Stromal cell of bone marrow (primary cell): ENCODE data around the gene ATCAY.

Source experiments
- DNase-seq: peaks from one replicate; pipeline ENCODE4 v3.0.0-alpha.2; 2012; ENCODE audit warnings: low read depth

The ATCAY gene, protein sequence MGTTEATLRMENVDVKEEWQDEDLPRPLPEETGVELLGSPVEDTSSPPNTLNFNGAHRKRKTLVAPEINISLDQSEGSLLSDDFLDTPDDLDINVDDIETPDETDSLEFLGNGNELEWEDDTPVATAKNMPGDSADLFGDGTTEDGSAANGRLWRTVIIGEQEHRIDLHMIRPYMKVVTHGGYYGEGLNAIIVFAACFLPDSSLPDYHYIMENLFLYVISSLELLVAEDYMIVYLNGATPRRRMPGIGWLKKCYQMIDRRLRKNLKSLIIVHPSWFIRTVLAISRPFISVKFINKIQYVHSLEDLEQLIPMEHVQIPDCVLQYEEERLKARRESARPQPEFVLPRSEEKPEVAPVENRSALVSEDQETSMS

DNA sequence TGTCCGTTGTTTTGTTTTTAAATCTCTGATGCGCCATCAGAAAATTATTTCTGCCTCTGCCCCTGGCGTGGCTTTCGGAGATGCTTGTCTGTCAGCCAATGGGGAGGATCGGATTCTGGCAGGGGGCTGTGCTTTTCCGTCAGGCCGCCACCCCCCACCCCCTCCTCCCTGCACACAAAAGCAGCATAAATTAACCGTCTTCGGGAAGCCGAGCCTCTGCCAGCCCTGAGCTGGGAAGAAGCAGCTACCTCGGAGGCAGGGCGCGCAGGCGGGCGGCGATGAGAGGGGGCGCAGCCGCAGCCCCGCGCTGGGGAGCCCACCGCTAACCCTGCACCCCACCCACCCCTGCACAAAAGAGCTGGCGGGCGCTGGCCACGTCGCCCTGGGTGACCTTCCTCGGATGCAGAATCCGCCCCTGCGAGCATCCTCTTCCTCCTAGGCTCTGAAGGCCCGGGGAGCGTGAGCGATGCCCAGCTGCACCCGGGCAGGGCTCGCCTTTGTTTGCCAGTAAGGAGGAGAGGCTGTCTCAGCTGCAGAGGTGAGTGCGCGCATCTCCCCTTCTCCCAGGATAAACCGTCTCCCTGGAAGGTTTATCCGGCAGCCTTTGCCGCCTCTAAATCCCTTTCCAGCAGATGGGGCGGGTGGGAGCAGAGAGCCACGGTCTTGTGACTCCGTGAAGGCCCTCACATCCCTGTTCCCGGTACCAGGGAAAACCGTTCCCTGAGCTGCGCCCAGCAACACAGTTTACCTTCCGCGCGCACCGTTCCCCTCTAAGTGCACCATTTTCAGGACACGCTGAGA lies at the start of gene ATCAY:
Gene ATCAY, plus strand, starts transcription at position 215 of the 801 bp plus-strand sequence. CDS start 5,083 bp downstream, outside the sequence.
- DNase-seq = no peak

DNA sequence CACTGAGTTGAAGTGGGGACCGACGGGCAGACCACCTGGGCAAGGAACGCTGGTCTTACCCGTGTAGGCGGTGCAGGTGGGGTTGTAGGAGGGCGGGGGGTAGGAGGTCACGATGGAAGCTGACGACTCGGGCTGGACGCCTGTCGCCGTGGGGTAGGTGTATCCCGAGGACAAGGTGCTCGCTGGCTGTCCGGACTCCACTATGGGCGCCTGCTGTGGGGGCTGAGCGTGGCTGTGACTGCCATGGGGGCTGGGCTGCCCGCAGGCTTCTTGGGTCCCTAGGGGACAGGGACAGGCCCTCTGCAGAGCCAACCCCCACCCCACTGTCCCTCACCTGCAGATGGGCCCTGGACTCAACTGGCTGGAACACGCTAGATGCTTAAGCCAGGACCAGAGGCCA lies 48.9 kb upstream of the ATCAY start:
- DNase-seq = no peak

DNA sequence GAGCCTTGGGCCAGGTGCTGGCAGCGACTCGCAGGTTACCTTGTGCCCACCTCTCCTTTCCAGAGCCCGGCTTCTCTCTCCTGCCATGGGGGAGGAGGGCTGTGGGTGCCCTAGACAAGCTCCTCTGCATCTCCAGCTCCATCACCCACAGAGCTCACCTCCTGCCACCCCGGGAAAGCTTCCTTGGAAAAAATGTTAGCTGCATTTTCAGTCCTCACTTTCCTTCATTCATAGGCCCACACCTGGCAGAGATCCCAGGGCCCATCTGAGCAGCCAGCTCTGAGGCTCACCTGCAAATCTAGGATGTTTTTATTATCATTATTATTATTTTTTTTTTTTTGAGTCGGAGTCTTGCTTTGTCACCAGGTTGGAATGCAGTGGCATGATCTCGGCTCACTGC lies 48.5 kb upstream of the ATCAY start:
- no peak for DNase-seq

DNA sequence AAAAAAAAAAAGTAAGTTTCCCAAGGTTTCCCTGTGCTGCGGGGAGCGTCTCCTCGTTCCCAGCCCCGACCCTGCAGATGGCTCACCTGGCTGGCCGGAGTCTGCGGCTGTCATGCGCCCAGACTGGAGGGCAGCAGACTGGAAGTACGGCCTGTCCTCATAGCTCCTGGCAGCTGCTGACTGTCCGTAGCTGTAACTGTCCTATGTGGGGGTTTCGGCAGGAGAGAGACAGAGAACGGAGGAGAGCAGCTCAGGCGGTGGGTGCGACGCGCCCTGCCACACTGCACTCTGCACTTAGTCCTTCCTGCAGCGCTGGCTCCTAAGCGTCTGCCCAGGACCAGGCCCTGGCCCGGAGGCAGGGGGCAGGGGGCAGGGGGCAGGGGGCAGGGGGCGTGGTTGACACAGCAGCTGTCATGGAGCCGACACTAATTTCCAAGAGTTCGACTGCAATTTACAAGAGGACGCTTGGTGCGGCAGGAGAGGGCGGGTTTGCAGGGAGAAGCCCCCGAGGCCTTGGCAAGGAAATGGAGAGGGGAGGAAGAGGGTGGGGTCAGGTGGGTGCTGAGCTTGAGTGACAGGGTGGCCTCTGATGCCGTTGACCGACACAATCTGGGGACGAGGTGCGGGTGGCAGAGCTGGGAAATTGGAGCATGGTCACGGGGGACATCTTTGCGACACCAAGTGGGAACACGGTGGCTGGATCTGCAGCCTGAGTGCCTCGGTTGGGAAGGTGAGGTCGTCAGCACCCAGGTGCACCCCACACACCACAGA lies 46.7 kb upstream of the ATCAY start:
- DNase-seq = no peak

DNA sequence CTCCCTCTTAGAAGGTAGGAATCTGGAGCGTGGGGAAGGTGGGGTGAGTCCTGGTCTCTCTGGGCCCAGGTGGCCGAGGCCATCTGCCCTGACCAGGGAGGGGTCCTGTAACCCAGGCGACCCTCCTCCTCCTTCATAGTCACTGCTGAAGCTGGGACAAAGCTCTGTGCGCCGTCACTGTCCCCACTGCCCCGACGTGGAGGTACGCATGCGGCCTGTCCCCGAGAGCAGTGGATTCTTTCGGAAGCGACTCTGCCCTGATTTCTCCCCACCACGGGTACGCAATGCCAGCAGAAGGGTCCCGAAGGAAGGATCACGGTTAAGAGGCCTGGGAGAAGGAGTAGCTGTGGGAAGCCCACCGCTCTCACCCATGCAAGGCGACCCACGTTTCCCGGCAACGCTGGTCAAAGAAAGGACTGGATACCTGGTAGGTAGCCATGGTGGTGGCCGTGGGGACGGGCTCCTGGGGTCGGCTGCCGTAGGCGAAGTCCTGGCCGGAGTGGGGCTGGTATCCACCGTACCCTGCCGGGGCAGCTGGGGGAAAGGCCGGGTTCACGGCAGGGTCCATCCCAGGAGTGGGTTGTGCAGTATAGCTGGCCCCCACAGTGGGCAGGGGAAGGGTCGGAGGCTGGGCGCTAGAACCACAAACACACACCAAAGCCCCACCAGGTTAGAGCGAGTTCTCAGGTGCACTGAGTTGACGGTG lies 46.0 kb upstream of the ATCAY start:
- no peak for DNase-seq

DNA sequence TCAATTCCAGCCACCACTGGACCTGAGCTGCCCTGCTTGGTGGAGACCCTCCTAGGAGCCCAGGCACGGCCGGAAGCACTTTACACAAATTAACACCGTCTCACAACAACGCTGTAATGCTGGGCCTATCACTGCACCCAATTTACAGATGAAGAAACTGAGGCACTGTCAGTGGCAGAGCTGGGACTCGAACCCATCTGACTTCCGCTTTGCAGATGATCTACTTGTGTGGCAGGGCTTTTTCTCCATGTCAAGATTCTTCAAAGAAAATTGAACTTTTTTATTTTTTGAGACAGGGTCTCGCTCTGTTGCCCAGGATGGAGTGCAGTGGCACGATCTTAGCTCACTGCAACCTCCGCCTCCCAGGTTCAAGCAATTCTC lies 45.4 kb upstream of the ATCAY start:
- no peak for DNase-seq

DNA sequence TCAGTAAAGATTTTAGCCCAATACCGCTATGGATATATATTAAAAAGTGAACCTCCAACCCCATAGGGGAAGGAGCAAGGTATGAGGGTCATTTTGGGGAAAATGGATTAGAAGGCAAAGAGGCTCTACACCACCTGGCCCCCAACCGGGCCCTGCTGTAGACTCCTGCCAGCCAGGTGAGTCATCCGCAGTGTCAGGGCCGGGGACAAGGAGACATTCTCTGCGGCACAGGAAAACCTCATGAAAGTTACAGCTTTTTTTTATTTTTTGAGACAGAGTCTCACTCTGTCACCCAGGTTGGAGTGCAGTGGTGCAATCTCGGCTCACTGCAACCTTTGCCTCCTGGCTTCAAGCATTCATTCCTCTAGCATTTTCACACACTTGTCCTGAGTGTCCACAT lies 43.6 kb upstream of the ATCAY start:
- no peak for DNase-seq

DNA sequence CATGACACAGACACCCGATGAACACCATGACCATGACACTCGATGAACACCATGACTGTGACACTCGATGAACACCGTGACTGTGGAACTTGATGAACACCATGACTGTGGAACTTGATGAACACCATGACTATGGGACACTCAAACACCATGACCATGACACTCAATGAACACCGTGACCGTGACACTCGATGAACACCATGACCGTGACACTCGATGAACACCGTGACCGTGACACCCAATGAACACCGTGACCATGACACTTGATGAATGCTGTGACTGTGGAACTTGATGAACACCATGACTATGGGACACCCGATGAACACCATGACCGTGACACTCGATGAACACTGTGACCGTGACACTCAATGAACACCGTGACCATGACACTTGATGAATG lies 43.2 kb upstream of the ATCAY start:
- no peak for DNase-seq

DNA sequence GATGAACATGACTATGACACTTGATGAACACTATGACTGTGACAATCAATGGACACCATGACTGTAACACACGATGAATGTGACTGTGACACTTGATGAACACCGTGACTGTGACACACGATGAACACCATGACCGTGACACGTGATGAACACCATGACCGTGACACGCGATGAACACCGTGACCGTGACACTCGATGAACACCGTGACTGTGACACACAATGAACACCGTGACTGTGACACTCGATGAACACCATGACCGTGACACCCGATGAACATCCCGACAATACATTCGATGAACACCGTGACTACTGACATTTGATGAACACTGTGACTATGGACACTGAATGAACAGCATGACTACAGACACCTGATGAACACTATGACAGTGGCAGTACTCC lies 42.6 kb upstream of the ATCAY start:
- DNase-seq = no peak

DNA sequence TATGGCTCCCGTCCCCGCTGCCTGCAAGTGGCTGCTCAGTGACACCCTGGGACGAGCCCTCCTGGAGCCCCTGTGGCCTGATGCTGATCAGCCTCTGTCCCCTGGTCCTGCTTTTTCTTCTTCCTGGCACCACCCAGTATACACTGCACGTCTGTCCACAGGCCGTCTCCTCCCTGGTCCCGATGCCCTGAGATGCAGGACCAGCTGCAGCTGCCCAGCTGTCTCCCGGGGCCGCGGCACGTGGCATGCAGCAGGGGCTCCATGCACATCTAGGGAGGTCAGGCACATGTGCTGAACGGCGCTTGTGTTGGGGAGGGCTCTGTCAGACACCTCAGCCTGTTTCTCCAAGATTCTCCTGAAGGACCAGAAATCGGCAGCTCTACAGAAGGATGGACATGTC lies 41.8 kb upstream of the ATCAY start:
- no peak for DNase-seq

DNA sequence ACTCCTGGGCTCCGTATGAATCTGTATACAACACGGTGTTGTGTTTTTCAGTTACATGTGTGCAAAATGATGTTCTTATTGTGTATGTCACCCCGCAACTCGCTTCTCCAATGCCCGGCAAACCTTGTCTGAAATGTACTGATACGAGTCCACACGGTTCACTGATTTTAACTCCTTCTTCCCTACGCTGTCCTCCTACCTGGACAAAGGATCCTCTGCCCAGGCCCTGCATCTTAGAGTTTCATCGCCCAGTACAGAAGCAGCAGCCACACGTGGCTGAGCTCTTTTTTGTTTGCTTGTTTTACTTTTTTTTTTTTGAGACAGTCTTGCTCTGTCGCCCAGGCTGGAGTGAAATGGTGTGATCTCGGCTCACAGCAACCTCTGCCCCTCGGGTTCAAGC lies 40.5 kb upstream of the ATCAY start:
- DNase-seq = no peak

DNA sequence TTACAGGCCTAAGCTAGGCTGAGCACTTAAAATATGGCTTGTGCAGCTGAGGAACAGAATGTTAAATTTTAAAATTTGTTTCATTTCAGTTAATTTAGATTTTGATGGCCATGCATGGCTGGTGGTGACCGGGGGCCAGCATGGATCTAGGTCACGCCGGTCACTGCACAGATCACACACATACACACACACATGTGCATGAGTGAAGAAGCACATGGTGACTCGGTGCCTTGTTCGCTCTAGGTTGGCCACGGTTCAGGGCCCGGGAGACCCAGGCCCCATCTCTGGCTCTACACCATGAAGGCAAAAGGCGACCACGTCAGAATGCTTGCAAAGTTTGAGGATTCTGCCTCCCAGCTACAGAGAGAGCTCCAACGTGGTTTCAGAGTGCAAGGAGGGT lies 39.7 kb upstream of the ATCAY start:
- no peak for DNase-seq

DNA sequence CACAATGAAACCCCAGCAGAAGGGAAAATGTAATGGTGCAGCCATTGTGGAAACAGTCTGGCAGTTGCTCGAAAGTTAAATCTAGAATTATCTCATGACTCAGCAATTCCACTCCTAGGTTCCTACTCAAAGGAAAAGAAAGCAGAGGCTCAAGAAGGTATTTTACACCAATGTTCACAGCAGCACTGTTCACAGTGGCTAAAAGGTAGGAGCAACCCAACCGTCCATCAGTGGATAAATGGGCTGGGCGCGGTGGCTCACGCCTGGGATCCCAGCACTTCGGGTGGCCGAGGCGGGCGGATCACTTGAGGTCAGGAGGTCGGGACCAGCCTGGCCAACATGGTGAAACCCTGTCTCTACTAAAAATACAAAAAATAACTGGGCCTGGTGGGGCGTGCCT lies 37.5 kb upstream of the ATCAY start:
- DNase-seq = no peak

DNA sequence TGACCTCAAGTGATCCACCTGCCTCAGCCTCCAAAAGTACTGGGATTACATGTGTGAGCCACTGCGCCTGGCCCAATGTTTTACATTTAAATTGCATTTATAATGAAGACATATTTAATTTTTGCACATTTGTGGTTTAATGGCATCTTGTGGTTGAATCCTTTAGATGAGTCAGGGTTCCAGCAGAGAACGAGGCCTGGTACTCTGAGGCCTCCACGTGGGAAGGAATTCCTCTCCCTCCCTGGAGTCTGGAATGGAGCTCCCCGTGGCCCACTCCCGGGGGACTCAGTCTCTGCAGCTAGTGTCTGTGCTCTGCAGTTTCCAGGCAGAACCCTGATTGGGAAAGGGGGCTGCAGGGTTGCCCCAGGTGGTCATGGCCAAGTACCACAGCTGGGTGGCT lies 35.9 kb upstream of the ATCAY start:
- DNase-seq = peak; percentile 9

DNA sequence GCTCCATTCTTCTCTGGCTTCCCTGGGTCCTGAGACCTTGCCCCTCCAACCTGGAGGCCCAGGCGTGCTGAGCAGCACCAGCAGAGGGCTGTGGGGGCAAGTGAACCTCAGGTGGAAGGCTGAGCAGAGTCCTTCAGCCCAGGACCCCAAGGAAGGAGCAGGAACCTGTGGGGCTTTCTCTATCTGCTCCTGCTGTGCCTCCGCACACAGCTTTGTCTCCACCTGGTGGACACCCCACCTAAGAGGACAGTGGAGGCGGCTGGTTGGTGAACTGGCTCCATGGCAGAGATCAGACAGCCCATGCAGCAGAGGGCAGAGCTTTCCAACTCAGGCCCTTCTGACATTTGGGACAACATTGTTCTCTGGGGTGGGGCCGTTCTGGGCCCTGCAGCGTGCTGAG lies 31.4 kb upstream of the ATCAY start:
- DNase-seq = no peak

DNA sequence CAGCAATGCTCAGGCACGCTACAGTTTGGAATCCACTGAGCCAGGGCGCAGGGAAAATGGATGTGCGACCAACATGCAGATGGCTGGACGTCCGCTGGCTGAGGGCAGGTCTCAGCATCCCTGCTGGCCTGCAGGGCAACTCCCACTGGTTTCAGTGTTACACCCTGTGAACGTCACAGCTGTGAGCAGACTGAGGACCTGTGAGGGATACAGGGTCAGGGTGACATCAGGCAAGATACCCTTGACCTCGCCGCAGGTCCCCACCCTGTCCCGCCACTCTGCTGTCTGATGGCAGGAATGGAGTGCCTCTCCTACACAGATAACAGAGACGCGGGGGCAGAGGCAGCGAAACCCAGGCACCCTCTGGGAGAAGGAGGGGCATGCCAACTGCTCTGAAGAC lies 30.7 kb upstream of the ATCAY start:
- DNase-seq = no peak

DNA sequence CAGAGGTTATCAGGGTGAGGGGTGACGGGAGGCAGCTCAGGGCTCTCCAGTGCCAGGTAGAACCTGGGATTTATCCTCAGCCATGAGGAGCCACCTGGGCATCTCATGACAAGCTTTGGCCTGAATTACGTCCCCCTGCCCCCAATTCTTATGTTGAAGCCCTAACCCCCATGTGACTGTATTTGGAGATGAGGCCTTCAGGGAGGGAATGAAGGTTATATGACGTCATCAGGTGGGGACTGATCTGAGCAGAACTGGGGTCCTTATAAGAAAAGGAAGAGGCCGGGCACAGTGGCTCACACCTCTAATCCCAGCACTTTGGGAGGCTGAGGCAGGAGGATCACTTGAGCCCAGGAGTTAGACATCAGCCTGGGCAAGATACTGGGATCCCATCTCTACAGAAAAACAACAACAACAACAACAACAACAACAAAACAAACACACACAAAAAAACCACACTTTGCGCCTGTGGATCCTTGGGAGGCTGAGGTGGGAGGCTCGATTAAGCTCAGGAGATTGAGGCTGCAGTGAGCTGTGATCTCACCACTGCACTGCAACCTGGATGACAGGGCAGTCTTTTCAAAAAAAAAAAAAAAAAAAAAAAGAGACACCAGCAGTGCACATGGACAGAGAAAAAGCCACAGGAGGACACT lies 30.0 kb upstream of the ATCAY start:
- DNase-seq = no peak

DNA sequence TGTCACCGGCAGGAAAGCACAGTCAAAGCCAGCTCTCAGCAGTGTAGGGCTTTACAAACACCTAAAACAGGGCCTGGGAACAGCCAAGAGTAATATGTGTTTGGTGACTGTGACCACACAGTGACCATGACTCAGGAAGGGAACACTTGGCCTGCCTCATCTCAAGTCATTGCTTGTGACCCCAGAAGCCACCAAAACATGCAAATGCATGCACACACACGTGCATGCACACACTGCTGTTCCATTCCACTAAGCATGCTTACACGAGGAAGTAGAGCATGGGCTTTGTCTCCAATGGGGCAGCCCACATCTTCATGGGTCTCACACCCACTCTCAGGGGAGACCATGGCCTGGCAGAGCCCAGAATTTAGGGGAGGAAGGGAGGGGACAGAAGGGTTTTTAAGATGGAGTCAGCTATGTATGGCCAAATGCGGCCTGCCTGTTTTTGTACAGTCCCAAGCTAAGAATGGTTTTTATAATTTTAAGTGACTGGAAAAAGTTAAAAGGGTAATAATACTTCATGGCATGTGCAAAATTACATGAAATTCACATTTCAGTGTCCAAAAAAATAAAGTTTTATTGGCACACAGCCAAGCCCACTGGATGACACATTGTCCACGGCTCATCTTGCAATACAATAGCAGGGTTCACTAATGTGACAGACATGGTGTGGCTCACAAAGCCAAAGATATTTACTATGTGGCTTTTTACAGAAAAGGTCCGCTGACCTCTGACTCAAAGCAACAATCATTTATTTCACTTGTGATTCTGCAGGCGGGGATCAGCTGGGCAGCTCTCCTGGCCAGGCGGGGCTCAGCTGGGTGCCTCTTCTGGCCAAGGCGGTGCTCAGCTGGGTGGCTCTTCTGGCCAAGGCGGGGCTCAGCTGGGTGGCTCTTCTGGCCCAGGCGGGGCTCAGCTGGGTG lies 29.0 kb upstream of the ATCAY start:
- no peak for DNase-seq

DNA sequence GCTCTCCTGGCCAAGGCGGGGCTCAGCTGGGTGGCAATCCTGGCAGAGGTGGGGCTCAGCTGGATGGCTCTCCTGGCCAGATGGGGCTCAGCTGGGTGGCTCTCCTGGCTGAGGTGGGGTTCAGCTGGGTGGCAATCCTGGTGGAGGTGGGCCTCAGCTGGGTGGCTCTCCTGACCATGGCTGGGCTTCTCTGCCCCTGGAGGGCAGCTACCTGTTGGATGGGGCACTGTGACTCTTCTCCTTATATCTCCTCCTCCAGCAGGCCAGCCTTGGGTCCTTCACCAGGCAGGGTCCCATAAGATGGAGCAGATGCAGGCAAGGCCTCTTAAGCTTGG lies 28.3 kb upstream of the ATCAY start:
- no peak for DNase-seq

DNA sequence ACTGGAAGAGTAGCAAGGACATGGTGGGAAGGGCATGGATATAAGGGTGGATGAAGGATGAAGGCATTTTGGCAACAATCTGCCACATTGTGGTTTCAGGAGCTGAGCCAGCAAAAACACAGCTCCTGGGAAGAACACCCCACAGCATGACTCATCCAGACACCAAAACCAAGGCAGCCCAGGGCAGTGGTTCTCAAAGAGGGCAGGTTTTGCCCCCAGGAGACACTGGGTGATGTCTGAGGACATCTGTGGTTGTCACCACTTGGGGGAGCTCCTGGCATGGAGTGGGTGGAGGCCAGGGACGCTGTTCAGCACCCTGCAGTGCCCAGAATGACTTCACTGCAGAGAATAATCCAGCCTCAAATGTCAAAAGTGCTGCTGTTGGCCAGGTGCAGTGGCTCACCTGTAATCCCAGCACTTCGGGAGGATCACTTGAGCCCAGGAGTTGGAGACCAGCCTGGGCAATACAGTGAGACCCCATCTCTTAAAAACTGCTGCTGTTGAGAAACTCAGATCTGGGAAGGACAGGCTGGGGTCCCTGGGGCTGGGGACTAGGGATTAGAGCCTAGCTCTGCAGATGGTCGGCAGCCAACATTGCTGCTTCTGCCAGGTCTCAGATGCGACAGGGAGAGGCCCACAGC lies 27.8 kb upstream of the ATCAY start:
- peak; percentile 39 for DNase-seq
